HepG2 (cell line): ENCODE results near the gene SMAD3. TPM values are rescaled to one million over a fixed set of nuclear protein-coding genes. Genes with fewer than 3 reads are reported as not detected.
A peak's percentile ranks its signal among the peaks of the same experiment; 100 is the strongest.

ENCODE experiments used
- AHDC1 ChIP-seq: sonication (generic); formaldehyde crosslinking; IDR thresholded peaks from 2 replicates; pipeline ENCODE4 v1.5.1; 2020; ENCODE audit warnings: mild to moderate bottlenecking, missing genetic modification reagents, borderline replicate concordance
- BCL3 ChIP-seq: sonication (generic); formaldehyde crosslinking; IDR thresholded peaks from 2 replicates; pipeline ENCODE4 v1.5.1; 2020; ENCODE audit warnings: mild to moderate bottlenecking, missing genetic modification reagents, moderate library complexity
- CBX5 ChIP-seq: sonication (generic); formaldehyde crosslinking; IDR thresholded peaks from 2 replicates; pipeline ENCODE4 v1.4.0; 2020; ENCODE audit warnings: missing genetic modification reagents, borderline replicate concordance
- CENPBD1 ChIP-seq: sonication (generic); formaldehyde crosslinking; IDR thresholded peaks from 2 replicates; pipeline ENCODE4 v1.8.0; 2022; ENCODE audit warnings: missing genetic modification reagents, low read depth, mild to moderate bottlenecking, borderline replicate concordance
- HNRNPUL1 ChIP-seq: fragments of 200-400 bp; formaldehyde crosslinking; IDR thresholded peaks from 2 replicates; pipeline ENCODE4 v1.6.1; 2017; ENCODE audit warnings: low read depth, mild to moderate bottlenecking, low read length, moderate library complexity
- KMT2B ChIP-seq: IDR thresholded peaks from 2 replicates; pipeline ENCODE4 v1.6.1; 2016; ENCODE audit warnings: missing genetic modification reagents, missing compliant biosample characterization
- NFE2L2 ChIP-seq: fragments of 150-350 bp; IDR thresholded peaks from 2 replicates; pipeline ENCODE4 v1.6.1; 2014; ENCODE audit warnings: low read length
- NRL ChIP-seq: sonication (generic); formaldehyde crosslinking; IDR thresholded peaks from 2 replicates; pipeline ENCODE4 v1.5.0; 2020; ENCODE audit warnings: missing genetic modification reagents, mild to moderate bottlenecking, moderate library complexity, borderline replicate concordance
- ZFP91 ChIP-seq: sonication (generic); formaldehyde crosslinking; IDR thresholded peaks from 2 replicates; pipeline ENCODE4 v1.9.0; 2022; ENCODE audit warnings: missing genetic modification reagents, mild to moderate bottlenecking, borderline replicate concordance
- ZIK1 ChIP-seq: sonication (generic); formaldehyde crosslinking; IDR thresholded peaks from 2 replicates; pipeline ENCODE4 v1.5.0; 2020; ENCODE audit warnings: mild to moderate bottlenecking, low read depth, missing genetic modification reagents, borderline replicate concordance
- ZNF362 ChIP-seq: sonication (generic); formaldehyde crosslinking; IDR thresholded peaks from 2 replicates; pipeline ENCODE4 v1.4.0; 2020; ENCODE audit warnings: missing genetic modification reagents, mild to moderate bottlenecking, borderline replicate concordance
- ZNF468 ChIP-seq: sonication (generic); formaldehyde crosslinking; IDR thresholded peaks from 2 replicates; pipeline ENCODE4 v1.8.0; 2022; ENCODE audit warnings: mild to moderate bottlenecking, moderate library complexity, missing genetic modification reagents
- ZNF512 ChIP-seq: sonication (generic); formaldehyde crosslinking; IDR thresholded peaks from 2 replicates; pipeline ENCODE4 v1.4.0; 2020; ENCODE audit warnings: mild to moderate bottlenecking, missing genetic modification reagents
- polyA plus RNA-seq, 8 experiments: library from polyadenylated mRNA; depleted of rRNA in 3 of 8; stranded (reverse) in 7 of 8; unstranded in 1 of 8; fragments of >200 nt; fragmentation: Illumina TruSeq in 4 of 8; extraction: Trizol in 4 of 8; gene quantifications; 2 replicates each; pipeline versions ENCODE4 v1.2.1 to v1.2.3, GENCODE V29; 2011 to 2016; ENCODE audit warnings: low read depth in 4 of 8, missing spikeins in 1 of 8, mixed read lengths in 1 of 8; ENCODE audit not compliant: insufficient read depth in 1 of 8
- total RNA-seq, 5 experiments: library from RNA; depleted of rRNA; stranded (reverse); fragments of >200 nt; fragmentation: Illumina TruSeq; extraction: Trizol; gene quantifications; 2 replicates each; pipeline ENCODE4 v1.2.3, GENCODE V29; 2016; ENCODE audit warnings: low read depth in 1 of 5
- TF ChIP-seq, protein P1 (sequence below): sonication (generic); formaldehyde crosslinking; IDR thresholded peaks from 2 replicates; pipeline ENCODE4 v1.4.0; 2020; ENCODE audit warnings: missing genetic modification reagents

The SMAD3 gene
- total and polyA plus RNA-seq, 2 of the 13 experiments (the other 11 are each of a cell fraction or from before 2014, with no cell fraction given), result 8.6 to 56.3 TPM

GRCh38 chr15:67135494-67135893 is 70.1 kb downstream of the SMAD3 start (continued):
- no peak for TF ChIP-seq ZNF512
- TF ChIP-seq NRL (CRISPR knock-in tag), result no peak
- TF ChIP-seq ZNF468 (CRISPR knock-in tag), result no peak
- TF ChIP-seq KMT2B (CRISPR knock-in tag), result no peak
- no peak for TF ChIP-seq ZIK1 (CRISPR knock-in tag)
- no peak for TF ChIP-seq ZFP91 (CRISPR knock-in tag)
- no peak for TF ChIP-seq NFE2L2
- no peak for TF ChIP-seq HNRNPUL1
- TF ChIP-seq BCL3 (CRISPR knock-in tag), result no peak
- TF ChIP-seq AHDC1 (CRISPR knock-in tag), result peak; percentile 39; the same call in 1 of the 2 replicates
- no peak; the same call in 1 of the 2 replicates for TF ChIP-seq ZNF362 (CRISPR knock-in tag)
- no peak for TF ChIP-seq CBX5
- TF ChIP-seq CENPBD1 (CRISPR knock-in tag), result no peak
- TF ChIP-seq, protein P1, sequence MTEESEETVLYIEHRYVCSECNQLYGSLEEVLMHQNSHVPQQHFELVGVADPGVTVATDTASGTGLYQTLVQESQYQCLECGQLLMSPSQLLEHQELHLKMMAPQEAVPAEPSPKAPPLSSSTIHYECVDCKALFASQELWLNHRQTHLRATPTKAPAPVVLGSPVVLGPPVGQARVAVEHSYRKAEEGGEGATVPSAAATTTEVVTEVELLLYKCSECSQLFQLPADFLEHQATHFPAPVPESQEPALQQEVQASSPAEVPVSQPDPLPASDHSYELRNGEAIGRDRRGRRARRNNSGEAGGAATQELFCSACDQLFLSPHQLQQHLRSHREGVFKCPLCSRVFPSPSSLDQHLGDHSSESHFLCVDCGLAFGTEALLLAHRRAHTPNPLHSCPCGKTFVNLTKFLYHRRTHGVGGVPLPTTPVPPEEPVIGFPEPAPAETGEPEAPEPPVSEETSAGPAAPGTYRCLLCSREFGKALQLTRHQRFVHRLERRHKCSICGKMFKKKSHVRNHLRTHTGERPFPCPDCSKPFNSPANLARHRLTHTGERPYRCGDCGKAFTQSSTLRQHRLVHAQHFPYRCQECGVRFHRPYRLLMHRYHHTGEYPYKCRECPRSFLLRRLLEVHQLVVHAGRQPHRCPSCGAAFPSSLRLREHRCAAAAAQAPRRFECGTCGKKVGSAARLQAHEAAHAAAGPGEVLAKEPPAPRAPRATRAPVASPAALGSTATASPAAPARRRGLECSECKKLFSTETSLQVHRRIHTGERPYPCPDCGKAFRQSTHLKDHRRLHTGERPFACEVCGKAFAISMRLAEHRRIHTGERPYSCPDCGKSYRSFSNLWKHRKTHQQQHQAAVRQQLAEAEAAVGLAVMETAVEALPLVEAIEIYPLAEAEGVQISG (CRISPR knock-in tag), result no peak
